Sigmoid colon (tissue), 4 donors: ENCODE data around the gene PITX3.

ENCODE experiments used
- POLR2A ChIP-seq, 2 donors: fragments of 450-650 bp; IDR thresholded peaks; one replicate each; pipeline ENCODE4 v1.6.1; 2016; ENCODE audit warnings: antibody characterized with exemption in 2 of 2, mild to moderate bottlenecking in 2 of 2, moderate library complexity in 2 of 2
- POLR2AphosphoS5 ChIP-seq, 4 donors: sonication (generic); formaldehyde crosslinking; IDR thresholded peaks; one replicate each; pipeline ENCODE4 v1.6.1; 2017; ENCODE audit warnings: antibody characterized with exemption in 4 of 4
- TF ChIP-seq, protein P1 (sequence below), 4 experiments: fragments of 450-650 bp in 3 of 4; fragments of 200-600 bp in 1 of 4; IDR thresholded peaks; one replicate each; pipeline ENCODE4 v1.5.1; 2016 to 2019; ENCODE audit warnings: antibody characterized with exemption in 4 of 4, mild to moderate bottlenecking in 3 of 4, moderate library complexity in 2 of 4

DNA sequence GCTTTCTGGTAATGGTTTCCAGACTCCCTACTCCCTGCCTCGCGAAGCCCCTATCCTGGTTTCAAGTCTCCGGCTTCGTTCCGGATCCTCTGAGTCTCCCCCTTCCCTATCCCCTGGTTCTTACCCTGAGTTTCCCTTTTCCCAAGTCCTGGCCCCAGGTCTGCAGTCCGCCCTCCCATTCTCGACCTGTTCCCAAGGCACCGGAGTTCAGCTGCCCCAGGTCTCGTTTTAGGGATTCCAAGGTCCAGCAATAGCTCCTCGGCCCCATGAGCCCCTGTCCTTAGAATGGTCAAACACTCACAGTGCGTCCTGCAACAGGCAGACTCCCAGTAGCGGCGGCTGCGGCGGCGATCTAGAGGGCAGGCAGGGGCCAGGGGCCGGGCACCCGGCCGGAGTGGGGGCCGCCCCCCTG lies 274 bp downstream of the PITX3 start:
- TF ChIP-seq POLR2AphosphoS5 (IDR thresholded peaks at IDR 0.05): no peak
- TF ChIP-seq, protein P1, sequence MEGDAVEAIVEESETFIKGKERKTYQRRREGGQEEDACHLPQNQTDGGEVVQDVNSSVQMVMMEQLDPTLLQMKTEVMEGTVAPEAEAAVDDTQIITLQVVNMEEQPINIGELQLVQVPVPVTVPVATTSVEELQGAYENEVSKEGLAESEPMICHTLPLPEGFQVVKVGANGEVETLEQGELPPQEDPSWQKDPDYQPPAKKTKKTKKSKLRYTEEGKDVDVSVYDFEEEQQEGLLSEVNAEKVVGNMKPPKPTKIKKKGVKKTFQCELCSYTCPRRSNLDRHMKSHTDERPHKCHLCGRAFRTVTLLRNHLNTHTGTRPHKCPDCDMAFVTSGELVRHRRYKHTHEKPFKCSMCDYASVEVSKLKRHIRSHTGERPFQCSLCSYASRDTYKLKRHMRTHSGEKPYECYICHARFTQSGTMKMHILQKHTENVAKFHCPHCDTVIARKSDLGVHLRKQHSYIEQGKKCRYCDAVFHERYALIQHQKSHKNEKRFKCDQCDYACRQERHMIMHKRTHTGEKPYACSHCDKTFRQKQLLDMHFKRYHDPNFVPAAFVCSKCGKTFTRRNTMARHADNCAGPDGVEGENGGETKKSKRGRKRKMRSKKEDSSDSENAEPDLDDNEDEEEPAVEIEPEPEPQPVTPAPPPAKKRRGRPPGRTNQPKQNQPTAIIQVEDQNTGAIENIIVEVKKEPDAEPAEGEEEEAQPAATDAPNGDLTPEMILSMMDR (IDR thresholded peaks at IDR 0.05): no peak
- no peak for TF ChIP-seq POLR2A (IDR thresholded peaks at IDR 0.05)
